GM12873 (cell line): Measurements from ENCODE around the gene PP2D1.

ENCODE experiments used
- CTCF ChIP-seq: IDR thresholded peaks from 2 replicates; pipeline ENCODE4 v1.5.1; 2012; ENCODE audit warnings: low read depth, mild to moderate bottlenecking, moderate library complexity, low read length, control low read depth; ENCODE audit not compliant: insufficient read depth; ENCODE audit errors: missing control alignments

The PP2D1 gene

GRCh38 chr3:20039466-20039764 is 27.4 kb upstream of the PP2D1 start:
- TF ChIP-seq CTCF: no peak

- no peak for TF ChIP-seq CTCF
Observed at GRCh38 chr3:20038699-20039465, 26.8 kb upstream of the PP2D1 start.

- no peak for TF ChIP-seq CTCF
Observed at GRCh38 chr3:20037255-20037996, 25.4 kb upstream of the PP2D1 start.

- no peak for TF ChIP-seq CTCF
Observed at GRCh38 chr3:20035019-20035418, 23.0 kb upstream of the PP2D1 start.

- no peak for TF ChIP-seq CTCF
Observed at GRCh38 chr3:20028905-20029331, 16.9 kb upstream of the PP2D1 start.

GRCh38 chr3:20027136-20027535 is 15.1 kb upstream of the PP2D1 start:
- no peak for TF ChIP-seq CTCF

- no peak for TF ChIP-seq CTCF
Observed at GRCh38 chr3:20023623-20024405, 11.8 kb upstream of the PP2D1 start.
